PC-3 (cell line): Measurements from ENCODE around the gene SPATA6L. TPM values are rescaled to one million over a fixed set of nuclear protein-coding genes. Genes with fewer than 3 reads are reported as not detected.

Source experiments
- ATAC-seq: fragments of 200-7000 bp; cut with Tn5 transposase; 2 replicates; pipeline ENCODE4 v1.9.1; 2020; ENCODE audit warnings: mild to moderate bottlenecking, moderate library complexity
- BruUV-seq: library from RNA; stranded (reverse); fragments of 400-500 nt; replicated peaks from 2 replicates; lab custom pipeline; 2021; lab: Mats Ljungman, UMichigan
- CTCF ChIA-PET: fragments of 300-600 bp; sonication (Branson Sonifier 250); formaldehyde crosslinking; loops from one replicate; lab custom pipeline; 2022; ENCODE audit warnings: antibody characterized with exemption; lab: Charles Lee
- POLR2A ChIA-PET: fragments of 300-600 bp; sonication (Branson Sonifier 250); formaldehyde crosslinking; loops from one replicate; lab custom pipeline; 2022; ENCODE audit warnings: antibody characterized with exemption; ENCODE audit not compliant: unreplicated experiment; lab: Charles Lee
- DNase-seq: peaks from one replicate; pipeline ENCODE4 v3.0.0-alpha.2; 2015
- H2AFZ ChIP-seq: fragments of 300-600 bp; sonication (generic); 2 replicates; pipeline ENCODE4 v1.6.0; 2016; ENCODE audit warnings: antibody characterized with exemption, low read length
- H3F3A ChIP-seq: fragments of 300-600 bp; sonication (generic); one replicate; pipeline ENCODE4 v1.6.0; 2017; ENCODE audit warnings: antibody characterized with exemption, low read length, control low read depth, mild to moderate bottlenecking; ENCODE audit not compliant: unreplicated experiment
- H3K27ac ChIP-seq: fragments of 300-600 bp; sonication (generic); 2 replicates; pipeline ENCODE4 v1.5.1; 2016; ENCODE audit warnings: mild to moderate bottlenecking, low read length
- H3K27me3 ChIP-seq: fragments of 300-600 bp; sonication (generic); 2 replicates; pipeline ENCODE4 v1.6.1; 2016; ENCODE audit warnings: low read length, mixed read lengths
- H3K36me3 ChIP-seq: fragments of 300-600 bp; sonication (generic); 2 replicates; pipeline ENCODE4 v1.6.1; 2016; ENCODE audit warnings: low read depth, mixed run types, low read length, mixed read lengths
- H3K4me1 ChIP-seq: fragments of 300-600 bp; sonication (generic); 2 replicates; pipeline ENCODE4 v1.5.1; 2016; ENCODE audit warnings: low read length; ENCODE audit not compliant: insufficient read depth
- H3K4me2 ChIP-seq: fragments of 300-600 bp; sonication (generic); 2 replicates; pipeline ENCODE4 v1.6.0; 2016; ENCODE audit warnings: low read length
- H3K4me3 ChIP-seq: fragments of 300-600 bp; sonication (generic); 2 replicates; pipeline ENCODE4 v1.5.1; 2016; ENCODE audit warnings: mild to moderate bottlenecking, low read length, mixed read lengths
- H3K79me2 ChIP-seq: fragments of 300-600 bp; sonication (generic); 2 replicates; pipeline ENCODE4 v1.6.1; 2017; ENCODE audit warnings: low read length, mixed read lengths
- H3K9ac ChIP-seq: fragments of 300-600 bp; sonication (generic); 2 replicates; pipeline ENCODE4 v1.6.0; 2016; ENCODE audit warnings: mild to moderate bottlenecking, low read length
- H3K9me2 ChIP-seq: fragments of 300-600 bp; sonication (generic); replicated peaks from 2 replicates; pipeline ENCODE4 v1.6.1; 2016; ENCODE audit warnings: mixed run types, low read length, mixed read lengths
- H3K9me3 ChIP-seq: fragments of 300-600 bp; sonication (generic); 2 replicates; pipeline ENCODE4 v1.6.1; 2016; ENCODE audit warnings: low read length, mixed read lengths
- H4K20me1 ChIP-seq: fragments of 300-600 bp; sonication (generic); 2 replicates; pipeline ENCODE4 v1.6.1; 2016; ENCODE audit warnings: low read length, mixed read lengths
- EZH2 ChIP-seq: fragments of 300-600 bp; sonication (generic); IDR thresholded peaks from one replicate; pipeline ENCODE4 v1.6.1; 2017; ENCODE audit warnings: antibody characterized with exemption, mild to moderate bottlenecking, low read length; ENCODE audit not compliant: unreplicated experiment
- EZH2phosphoT487 ChIP-seq: fragments of 300-600 bp; sonication (generic); IDR thresholded peaks from 2 replicates; pipeline ENCODE4 v1.6.1; 2018; ENCODE audit warnings: mild to moderate bottlenecking, antibody characterized with exemption, low read length, borderline replicate concordance
- intact Hi-C: fragments of 100-400 bp; cut with micrococcal nuclease; formaldehyde crosslinking; loops from 2 replicates; pipeline ENCODE4 v1.9.0; 2023
- total RNA-seq: library from RNA; depleted of rRNA; stranded (reverse); fragments of >200 nt; gene quantifications from 2 replicates; pipeline ENCODE4 v1.2.3, GENCODE V29; 2014
- TF ChIP-seq, protein P1 (sequence below): fragments of 300-600 bp; sonication (generic); conservative IDR thresholded peaks from 2 replicates; pipeline ENCODE4 v1.5.1; 2017; ENCODE audit warnings: antibody characterized with exemption, low read depth, mild to moderate bottlenecking, low read length

SPATA6L gene
- total RNA-seq, 1 experiment from 2014 or later, result not detected

DNA sequence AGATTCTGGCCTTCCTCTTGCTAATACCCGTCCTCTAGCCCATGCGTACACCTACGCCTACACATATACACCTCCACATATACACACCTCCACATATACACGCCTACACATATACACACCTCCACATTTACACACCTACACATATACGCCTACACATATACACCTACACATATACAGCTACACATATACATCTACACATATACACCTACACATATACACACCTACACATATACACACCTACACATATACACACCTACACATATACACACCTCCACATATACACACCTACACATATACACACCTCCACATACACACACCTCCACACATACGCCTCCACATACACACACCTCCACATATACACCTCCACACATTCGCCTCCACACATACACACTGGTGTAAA is 47.6 kb upstream of the SPATA6L start:
- Histone ChIP-seq H3K4me2 (no peak overlapping the region), H3K9me2 (no peaks in the 10 kb centered on the region), H2AFZ (no peak overlapping the region), H3K9me3 (no peaks in the 10 kb centered on the region), H3K79me2 (no peaks in the 10 kb centered on the region), H3F3A (no peaks in the 10 kb centered on the region), H3K36me3 (peaks cover 16% of the 10 kb centered on the region), H3K4me3 (no peak overlapping the region), H3K27ac (no peak overlapping the region), H4K20me1 (no peaks in the 10 kb centered on the region), H3K27me3 (no peaks in the 10 kb centered on the region), H3K9ac (no peak overlapping the region), H3K4me1 (no peaks in the 10 kb centered on the region)
- intact Hi-C loops, result no loop called here
- BruUV-seq, result no TSS peak
- no peak for DNase-seq
- TF ChIP-seq, protein P1, sequence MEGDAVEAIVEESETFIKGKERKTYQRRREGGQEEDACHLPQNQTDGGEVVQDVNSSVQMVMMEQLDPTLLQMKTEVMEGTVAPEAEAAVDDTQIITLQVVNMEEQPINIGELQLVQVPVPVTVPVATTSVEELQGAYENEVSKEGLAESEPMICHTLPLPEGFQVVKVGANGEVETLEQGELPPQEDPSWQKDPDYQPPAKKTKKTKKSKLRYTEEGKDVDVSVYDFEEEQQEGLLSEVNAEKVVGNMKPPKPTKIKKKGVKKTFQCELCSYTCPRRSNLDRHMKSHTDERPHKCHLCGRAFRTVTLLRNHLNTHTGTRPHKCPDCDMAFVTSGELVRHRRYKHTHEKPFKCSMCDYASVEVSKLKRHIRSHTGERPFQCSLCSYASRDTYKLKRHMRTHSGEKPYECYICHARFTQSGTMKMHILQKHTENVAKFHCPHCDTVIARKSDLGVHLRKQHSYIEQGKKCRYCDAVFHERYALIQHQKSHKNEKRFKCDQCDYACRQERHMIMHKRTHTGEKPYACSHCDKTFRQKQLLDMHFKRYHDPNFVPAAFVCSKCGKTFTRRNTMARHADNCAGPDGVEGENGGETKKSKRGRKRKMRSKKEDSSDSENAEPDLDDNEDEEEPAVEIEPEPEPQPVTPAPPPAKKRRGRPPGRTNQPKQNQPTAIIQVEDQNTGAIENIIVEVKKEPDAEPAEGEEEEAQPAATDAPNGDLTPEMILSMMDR, result no peak
- TF ChIP-seq EZH2phosphoT487, result no peak
- TF ChIP-seq EZH2, result no peak
- POLR2A ChIA-PET, result no interaction called here
- ATAC-seq, result no peak
- CTCF ChIA-PET, result no interaction called here

DNA sequence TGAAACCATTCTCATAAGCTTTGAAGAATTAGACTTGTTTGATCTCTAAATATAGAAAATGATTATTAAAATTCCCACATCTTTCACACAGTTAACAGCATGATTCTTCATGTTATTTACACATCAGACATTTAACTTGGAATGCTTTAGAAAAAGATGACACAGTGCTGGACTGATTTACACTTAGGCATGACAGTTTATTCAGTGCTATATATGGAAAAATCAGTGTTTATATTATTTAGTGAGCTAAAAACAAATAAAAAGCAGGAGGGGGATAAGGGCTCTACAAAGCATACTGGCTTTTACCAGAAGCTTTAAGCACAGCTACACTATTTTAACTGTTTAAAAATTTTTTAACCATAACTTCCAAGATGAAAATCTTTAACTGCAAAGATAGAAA is 43.1 kb upstream of the SPATA6L start:
- no peak overlapping the region for H3K9ac ChIP-seq
- H2AFZ ChIP-seq, result no peak overlapping the region
- H3K36me3 ChIP-seq, result peaks cover 8% of the 10 kb centered on the region
- CTCF ChIA-PET, result interaction anchor here (0.5 kb wide), 1 partner anchor 32 kb away, joined by 7 read pairs; no protein-coding TSS in a partner anchor
- intact Hi-C loops, result no loop called here
- no TSS peak for BruUV-seq
- DNase-seq, result no peak
- H3K79me2 ChIP-seq, result no peaks in the 10 kb centered on the region
- no peaks in the 10 kb centered on the region for H4K20me1 ChIP-seq
- no peaks in the 10 kb centered on the region for H3K27me3 ChIP-seq
- no peaks in the 10 kb centered on the region for H3K9me2 ChIP-seq
- no peak for ATAC-seq
- H3F3A ChIP-seq, result no peaks in the 10 kb centered on the region
- H3K27ac ChIP-seq, result no peak overlapping the region
- H3K4me2 ChIP-seq, result no peak overlapping the region
- H3K4me3 ChIP-seq, result no peak overlapping the region
- peaks cover 5% of the 10 kb centered on the region; the same call in 1 of the 2 replicates for H3K4me1 ChIP-seq
- no peaks in the 10 kb centered on the region for H3K9me3 ChIP-seq
- POLR2A ChIA-PET, result interaction anchor here (0.5 kb wide), 1 partner anchor 48 kb away, joined by 5 read pairs; no protein-coding TSS in a partner anchor
- TF ChIP-seq EZH2phosphoT487 (no peak), EZH2 (no peak)
- TF ChIP-seq, protein P1, result no peak

DNA sequence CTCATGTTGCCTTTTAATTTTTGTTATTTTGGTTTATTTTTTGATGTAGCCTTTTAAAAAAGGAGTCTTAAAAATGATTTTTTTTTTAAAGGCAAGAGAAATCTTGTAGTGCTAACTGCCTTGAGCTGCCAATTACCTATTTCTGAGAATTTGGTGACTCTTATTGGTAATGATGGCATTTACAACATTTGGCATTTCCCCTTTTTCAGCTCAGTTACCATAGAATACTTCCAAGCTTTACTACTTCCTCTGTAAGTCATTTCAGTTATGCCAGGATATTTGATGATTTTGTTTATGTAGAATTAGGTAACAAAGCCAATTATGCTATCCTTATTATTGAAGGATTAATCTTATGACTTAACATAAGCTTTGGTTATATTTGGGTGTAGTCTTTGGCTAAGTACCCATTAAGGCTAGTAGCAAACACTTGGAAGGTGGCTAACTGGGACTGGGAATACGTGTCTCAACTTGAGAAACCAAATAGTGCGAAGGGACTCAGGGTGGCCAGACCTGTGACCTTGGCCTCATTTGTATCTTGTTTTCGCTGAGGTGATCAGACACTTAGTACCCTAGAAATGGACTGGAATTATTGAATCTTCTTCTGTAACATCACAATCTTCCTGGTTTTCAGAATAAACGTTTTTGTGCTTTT is 40.8 kb upstream of the SPATA6L start:
- H3K79me2 ChIP-seq, result no peaks in the 10 kb centered on the region
- ChIA-PET CTCF (no interaction called here), POLR2A (no interaction called here)
- H3K36me3 ChIP-seq, result peaks cover 5% of the 10 kb centered on the region
- DNase-seq (no peak), ATAC-seq (no peak)
- no peak for TF ChIP-seq EZH2phosphoT487
- TF ChIP-seq EZH2, result no peak
- TF ChIP-seq, protein P1, result no peak
- no peaks in the 10 kb centered on the region for H3K9me3 ChIP-seq
- H3F3A ChIP-seq, result no peaks in the 10 kb centered on the region
- no peaks in the 10 kb centered on the region for H3K9me2 ChIP-seq
- H3K4me3 ChIP-seq, result no peak overlapping the region
- no peak overlapping the region for H2AFZ ChIP-seq
- H4K20me1 ChIP-seq, result no peaks in the 10 kb centered on the region
- H3K27me3 ChIP-seq, result no peaks in the 10 kb centered on the region
- H3K27ac ChIP-seq, result no peak overlapping the region
- no TSS peak for BruUV-seq
- no peak overlapping the region for H3K9ac ChIP-seq
- H3K4me2 ChIP-seq, result no peak overlapping the region
- H3K4me1 ChIP-seq, result peaks cover 7% of the 10 kb centered on the region; the same call in 1 of the 2 replicates
- intact Hi-C loops, result no loop called here
